ENCODE data around the gene FAM181A.

Gene FAM181A

GRCh38 chr14:93892505-93892839 lies 34.7 kb upstream of the FAM181A start:
- Histone ChIP-seq H3K36me3 (ENCODE audit: control insufficient read depth, insufficient read depth, low read length) (no peaks in the 10 kb centered on the region), H3K27ac (ENCODE audit: low read depth, low read length, severe bottlenecking) (no peak overlapping the region), H3K4me3 (ENCODE audit: extremely low read depth, insufficient read depth, low read length, poor library complexity, severe bottlenecking) (no peak overlapping the region), H3K9me3 (ENCODE audit: control insufficient read depth, low read length) (no peaks in the 10 kb centered on the region), H3K4me1 (ENCODE audit: control insufficient read depth, insufficient read depth, low read length, poor library complexity, severe bottlenecking) (no peaks in the 10 kb centered on the region)
- 82 to 83% methylated on average over 5 of the region's 5 CpGs for WGBS, 2 experiments (ENCODE audit: insufficient coverage in 2 of 2)

GRCh38 chr14:93892923-93893558 lies 34.1 kb upstream of the FAM181A start:
- no peak overlapping the region for H3K27ac ChIP-seq (ENCODE audit: low read depth, low read length, severe bottlenecking)
- no peaks in the 10 kb centered on the region for H3K4me1 ChIP-seq (ENCODE audit: control insufficient read depth, insufficient read depth, low read length, poor library complexity, severe bottlenecking)
- no peak overlapping the region for H3K4me3 ChIP-seq (ENCODE audit: extremely low read depth, insufficient read depth, low read length, poor library complexity, severe bottlenecking)
- WGBS, 2 experiments (ENCODE audit: insufficient coverage in 2 of 2) = 43 to 50% methylated on average over 9 of the region's 13 CpGs
- H3K9me3 ChIP-seq (ENCODE audit: control insufficient read depth, low read length) = no peaks in the 10 kb centered on the region
- no peaks in the 10 kb centered on the region for H3K36me3 ChIP-seq (ENCODE audit: control insufficient read depth, insufficient read depth, low read length)

GRCh38 chr14:93893661-93894261 lies 33.4 kb upstream of the FAM181A start:
- H3K27ac ChIP-seq (ENCODE audit: low read depth, low read length, severe bottlenecking) = no peak overlapping the region
- 51 to 69% methylated on average over 7 to 11 of the region's 12 CpGs for WGBS, 2 experiments (ENCODE audit: insufficient coverage in 2 of 2)
- H3K4me1 ChIP-seq (ENCODE audit: control insufficient read depth, insufficient read depth, low read length, poor library complexity, severe bottlenecking) = no peaks in the 10 kb centered on the region

GRCh38 chr14:93895023-93895604 lies 32.0 kb upstream of the FAM181A start:
- 72 to 74% methylated on average over 7 to 9 of the region's 9 CpGs for WGBS, 2 experiments (ENCODE audit: insufficient coverage in 2 of 2)
- Histone ChIP-seq H3K27ac (ENCODE audit: low read depth, low read length, severe bottlenecking) (no peak overlapping the region), H3K9me3 (ENCODE audit: control insufficient read depth, low read length) (no peaks in the 10 kb centered on the region)

More at GRCh38 chr14:93893661-93894261, 33.4 kb upstream of the FAM181A start:
- no peaks in the 10 kb centered on the region for H3K9me3 ChIP-seq (ENCODE audit: control insufficient read depth, low read length)
- H3K4me3 ChIP-seq (ENCODE audit: extremely low read depth, insufficient read depth, low read length, poor library complexity, severe bottlenecking) = no peak overlapping the region
- no peaks in the 10 kb centered on the region for H3K36me3 ChIP-seq (ENCODE audit: control insufficient read depth, insufficient read depth, low read length)

GRCh38 chr14:93897476-93897845 lies 29.7 kb upstream of the FAM181A start:
- Histone ChIP-seq H3K36me3 (ENCODE audit: control insufficient read depth, insufficient read depth, low read length) (no peaks in the 10 kb centered on the region), H3K4me3 (ENCODE audit: extremely low read depth, insufficient read depth, low read length, poor library complexity, severe bottlenecking) (no peak overlapping the region), H3K9me3 (ENCODE audit: control insufficient read depth, low read length) (no peaks in the 10 kb centered on the region), H3K4me1 (ENCODE audit: control insufficient read depth, insufficient read depth, low read length, poor library complexity, severe bottlenecking) (no peaks in the 10 kb centered on the region), H3K27ac (ENCODE audit: low read depth, low read length, severe bottlenecking) (no peak overlapping the region)
- 89 to 91% methylated on average over 3 to 5 of the region's 5 CpGs for WGBS, 2 experiments (ENCODE audit: insufficient coverage in 2 of 2)

More at GRCh38 chr14:93895023-93895604, 32.0 kb upstream of the FAM181A start:
- no peaks in the 10 kb centered on the region for H3K4me1 ChIP-seq (ENCODE audit: control insufficient read depth, insufficient read depth, low read length, poor library complexity, severe bottlenecking)
- H3K36me3 ChIP-seq (ENCODE audit: control insufficient read depth, insufficient read depth, low read length) = no peaks in the 10 kb centered on the region
- H3K4me3 ChIP-seq (ENCODE audit: extremely low read depth, insufficient read depth, low read length, poor library complexity, severe bottlenecking) = no peak overlapping the region

- Histone ChIP-seq H3K4me3 (ENCODE audit: extremely low read depth, insufficient read depth, low read length, poor library complexity, severe bottlenecking) (no peak overlapping the region), H3K36me3 (ENCODE audit: control insufficient read depth, insufficient read depth, low read length) (no peaks in the 10 kb centered on the region), H3K9me3 (ENCODE audit: control insufficient read depth, low read length) (no peaks in the 10 kb centered on the region), H3K4me1 (ENCODE audit: control insufficient read depth, insufficient read depth, low read length, poor library complexity, severe bottlenecking) (no peaks in the 10 kb centered on the region), H3K27ac (ENCODE audit: low read depth, low read length, severe bottlenecking) (no peak overlapping the region)
- 86 to 94% methylated on average over 13 to 15 of the region's 15 CpGs for WGBS, 2 experiments (ENCODE audit: insufficient coverage in 2 of 2)
These were observed 29.0 kb upstream of the FAM181A start for GRCh38 chr14:93898081-93898611.

GRCh38 chr14:93898731-93899130 lies 28.4 kb upstream of the FAM181A start:
- 97% methylated on average over 3 of the region's 5 CpGs; no CpG with 5 or more reads in 1 of the 2 experiments for WGBS, 2 experiments (ENCODE audit: insufficient coverage in 2 of 2)
- H3K27ac ChIP-seq (ENCODE audit: low read depth, low read length, severe bottlenecking) = no peak overlapping the region
- no peak overlapping the region for H3K4me3 ChIP-seq (ENCODE audit: extremely low read depth, insufficient read depth, low read length, poor library complexity, severe bottlenecking)
- H3K36me3 ChIP-seq (ENCODE audit: control insufficient read depth, insufficient read depth, low read length) = no peaks in the 10 kb centered on the region
- no peaks in the 10 kb centered on the region for H3K9me3 ChIP-seq (ENCODE audit: control insufficient read depth, low read length)
- no peaks in the 10 kb centered on the region for H3K4me1 ChIP-seq (ENCODE audit: control insufficient read depth, insufficient read depth, low read length, poor library complexity, severe bottlenecking)

- no peak overlapping the region for H3K27ac ChIP-seq (ENCODE audit: low read depth, low read length, severe bottlenecking)
These were observed 25.3 kb upstream of the FAM181A start for GRCh38 chr14:93901813-93902212.

GRCh38 chr14:93902619-93903307 lies 24.4 kb upstream of the FAM181A start:
- 92 to 96% methylated on average over 12 of the region's 13 CpGs for WGBS, 2 experiments (ENCODE audit: insufficient coverage in 2 of 2)
- H3K9me3 ChIP-seq (ENCODE audit: control insufficient read depth, low read length) = no peaks in the 10 kb centered on the region
- no peak overlapping the region for H3K27ac ChIP-seq (ENCODE audit: low read depth, low read length, severe bottlenecking)

More at GRCh38 chr14:93901813-93902212, 25.3 kb upstream of the FAM181A start:
- Histone ChIP-seq H3K36me3 (ENCODE audit: control insufficient read depth, insufficient read depth, low read length) (no peaks in the 10 kb centered on the region), H3K4me1 (ENCODE audit: control insufficient read depth, insufficient read depth, low read length, poor library complexity, severe bottlenecking) (peaks cover 21% of the 10 kb centered on the region), H3K9me3 (ENCODE audit: control insufficient read depth, low read length) (no peaks in the 10 kb centered on the region), H3K4me3 (ENCODE audit: extremely low read depth, insufficient read depth, low read length, poor library complexity, severe bottlenecking) (no peak overlapping the region)
- WGBS, 2 experiments (ENCODE audit: insufficient coverage in 2 of 2) = 76 to 78% methylated on average over 6 of the region's 6 CpGs

GRCh38 chr14:93903342-93904184 lies 23.6 kb upstream of the FAM181A start:
- peaks cover 21% of the 10 kb centered on the region for H3K4me1 ChIP-seq (ENCODE audit: control insufficient read depth, insufficient read depth, low read length, poor library complexity, severe bottlenecking)
- WGBS, 2 experiments (ENCODE audit: insufficient coverage in 2 of 2) = 56 to 62% methylated on average over 14 to 15 of the region's 15 CpGs
- no peaks in the 10 kb centered on the region for H3K9me3 ChIP-seq (ENCODE audit: control insufficient read depth, low read length)
- no peak overlapping the region for H3K4me3 ChIP-seq (ENCODE audit: extremely low read depth, insufficient read depth, low read length, poor library complexity, severe bottlenecking)
- no peaks in the 10 kb centered on the region for H3K36me3 ChIP-seq (ENCODE audit: control insufficient read depth, insufficient read depth, low read length)
- no peak overlapping the region for H3K27ac ChIP-seq (ENCODE audit: low read depth, low read length, severe bottlenecking)

More at GRCh38 chr14:93902619-93903307, 24.4 kb upstream of the FAM181A start:
- no peaks in the 10 kb centered on the region for H3K36me3 ChIP-seq (ENCODE audit: control insufficient read depth, insufficient read depth, low read length)
- H3K4me3 ChIP-seq (ENCODE audit: extremely low read depth, insufficient read depth, low read length, poor library complexity, severe bottlenecking) = no peak overlapping the region
- H3K4me1 ChIP-seq (ENCODE audit: control insufficient read depth, insufficient read depth, low read length, poor library complexity, severe bottlenecking) = peaks cover 21% of the 10 kb centered on the region

Data from mesodermal cell (in vitro differentiated cells).